DND-41 (cell line): ENCODE results near the gene BCR.

Source experiments
- ATAC-seq: fragments of 200-7000 bp; cut with Tn5 transposase; 3 replicates; pipeline ENCODE4 v1.9.1; 2021; ENCODE audit warnings: low read depth; ENCODE audit not compliant: insufficient read depth
- DNase-seq: peaks from one replicate; pipeline ENCODE4 v3.0.0-alpha.2; 2020
- H2AFZ ChIP-seq: 2 replicates; pipeline ENCODE4 v1.6.0; 2012; ENCODE audit warnings: low read depth, low read length
- H3K27ac ChIP-seq: 2 replicates; pipeline ENCODE4 v1.5.1; 2012; ENCODE audit warnings: low read length, inconsistent platforms
- H3K27me3 ChIP-seq: fragments of 200-600 bp; sonication (generic); 2 replicates; pipeline ENCODE4 v1.6.0; 2012; ENCODE audit warnings: low read length, mild to moderate bottlenecking, inconsistent platforms; ENCODE audit not compliant: insufficient read depth, poor library complexity
- H3K36me3 ChIP-seq: 2 replicates; pipeline ENCODE4 v1.5.1; 2012; ENCODE audit warnings: low read length, inconsistent platforms; ENCODE audit not compliant: insufficient read depth
- H3K4me1 ChIP-seq: 2 replicates; pipeline ENCODE4 v1.5.1; 2012; ENCODE audit warnings: mild to moderate bottlenecking, low read length; ENCODE audit not compliant: insufficient read depth
- H3K4me2 ChIP-seq: 2 replicates; pipeline ENCODE4 v1.6.0; 2012; ENCODE audit warnings: mild to moderate bottlenecking, moderate library complexity, low read length, inconsistent platforms; ENCODE audit not compliant: insufficient read depth
- H3K4me3 ChIP-seq, 2 experiments: fragments of 200-600 bp in 1 of 2; shearing (Covaris generic) in 1 of 2; 2 replicates each; pipeline ENCODE4 v1.5.1; 2012 to 2016; ENCODE audit warnings: inconsistent platforms in 2 of 2, low read length in 2 of 2, mild to moderate bottlenecking in 2 of 2, low read depth in 1 of 2, moderate library complexity in 1 of 2
- H3K79me2 ChIP-seq: 2 replicates; pipeline ENCODE4 v1.6.0; 2012; ENCODE audit warnings: low read length, inconsistent platforms; ENCODE audit not compliant: insufficient read depth
- H3K9ac ChIP-seq: 2 replicates; pipeline ENCODE4 v1.6.0; 2012; ENCODE audit warnings: low read depth, mild to moderate bottlenecking, inconsistent platforms, low read length, moderate library complexity
- H3K9me3 ChIP-seq: 2 replicates; pipeline ENCODE4 v1.5.1; 2012; ENCODE audit warnings: low read length, moderate library complexity, mild to moderate bottlenecking, inconsistent platforms; ENCODE audit not compliant: insufficient read depth, severe bottlenecking
- H4K20me1 ChIP-seq: 2 replicates; pipeline ENCODE4 v1.6.0; 2012; ENCODE audit warnings: low read length; ENCODE audit not compliant: insufficient read depth
- CTCF ChIP-seq: IDR thresholded peaks from 2 replicates; pipeline ENCODE4 v1.5.1; 2012; ENCODE audit warnings: borderline replicate concordance, low read length, moderate library complexity, mild to moderate bottlenecking; ENCODE audit not compliant: poor library complexity, severe bottlenecking; ENCODE audit errors: extremely low read depth
- EZH2 ChIP-seq: IDR thresholded peaks from 3 replicates; pipeline ENCODE4 v1.6.1; 2012; ENCODE audit warnings: borderline replicate concordance, low read depth, mild to moderate bottlenecking, moderate library complexity, low read length, inconsistent platforms; ENCODE audit not compliant: severe bottlenecking

BCR gene

GRCh38 chr22:23251445-23252093 lies 71.3 kb downstream of the BCR start:
- ATAC-seq (no peak), DNase-seq (no peak)
- Histone ChIP-seq H2AFZ (no peak overlapping the region), H4K20me1 (peaks cover 64% of the 10 kb centered on the region), H3K4me1 (no peaks in the 10 kb centered on the region), H3K4me3 (no peak overlapping the region), H3K79me2 (peaks cover 56% of the 10 kb centered on the region), H3K27me3 (no peaks in the 10 kb centered on the region), H3K27ac (no peak overlapping the region), H3K4me2 (no peak overlapping the region), H3K9ac (no peak overlapping the region), H3K36me3 (peaks cover 37% of the 10 kb centered on the region), H3K9me3 (no peaks in the 10 kb centered on the region)
- no peak for TF ChIP-seq CTCF
- TF ChIP-seq EZH2 = no peak

- H3K4me1 ChIP-seq = no peaks in the 10 kb centered on the region
- ATAC-seq = no peak
- DNase-seq = no peak
- H3K4me2 ChIP-seq = no peak overlapping the region
- peaks cover 57% of the 10 kb centered on the region for H3K36me3 ChIP-seq
- no peaks in the 10 kb centered on the region for H3K27me3 ChIP-seq
- H3K9me3 ChIP-seq = no peaks in the 10 kb centered on the region
- TF ChIP-seq EZH2 (no peak), CTCF (no peak)
- H3K9ac ChIP-seq = no peak overlapping the region
- peaks cover 42% of the 10 kb centered on the region for H3K79me2 ChIP-seq
- H4K20me1 ChIP-seq = peaks cover 60% of the 10 kb centered on the region
- H2AFZ ChIP-seq = no peak overlapping the region
- H3K27ac ChIP-seq = no peak overlapping the region
- no peak overlapping the region for H3K4me3 ChIP-seq
Measured at GRCh38 chr22:23253475-23254055, 73.3 kb downstream of the BCR start.

GRCh38 chr22:23255506-23256170 lies 75.3 kb downstream of the BCR start:
- DNase-seq (no peak), ATAC-seq (no peak)
- H3K4me1 ChIP-seq = no peaks in the 10 kb centered on the region
- no peak overlapping the region for H3K27ac ChIP-seq
- H3K4me3 ChIP-seq = no peak overlapping the region
- H3K36me3 ChIP-seq = peaks cover 74% of the 10 kb centered on the region
- H3K9me3 ChIP-seq = no peaks in the 10 kb centered on the region
- H4K20me1 ChIP-seq = peaks cover 51% of the 10 kb centered on the region
- no peaks in the 10 kb centered on the region for H3K27me3 ChIP-seq
- no peak overlapping the region for H3K4me2 ChIP-seq
- no peak overlapping the region for H2AFZ ChIP-seq
- H3K79me2 ChIP-seq = peaks cover 30% of the 10 kb centered on the region
- no peak overlapping the region for H3K9ac ChIP-seq
- no peak for TF ChIP-seq EZH2
